Left cardiac atrium (tissue), 4 donors: ENCODE data around the gene CRYBG1. TPM values are rescaled to one million over a fixed set of nuclear protein-coding genes. Genes with fewer than 3 reads are reported as not detected.
"Not testable (repeated sequence)": the region's sequence is repeated elsewhere in the genome, so short reads cannot be mapped to it uniquely, and the experiment has no call there.

ENCODE experiments used
- ATAC-seq, 2 donors: fragments of 200-7000 bp; cut with Tn5 transposase; one replicate each; pipeline ENCODE4 v1.9.1; 2020; ENCODE audit warnings: mild to moderate bottlenecking in 2 of 2, moderate library complexity in 2 of 2
- DNase-seq: peaks from one replicate; pipeline ENCODE4 v3.0.0-alpha.2; 2020
- intact Hi-C, 2 donors: fragments of 100-400 bp; cut with DNase I; formaldehyde crosslinking; loops; one replicate each; pipeline versions ENCODE4 v1.14.1 to v1.15.1; 2022 to 2023
- total RNA-seq, 2 donors: library from RNA; stranded (reverse); fragmentation: NEBNext Ultra II Directional; extraction: Animal tissue kit (Norgen Biotek cat#: 25700); gene quantifications; one replicate each; pipeline ENCODE4 v1.2.1, GENCODE V29; 2021
- donor health status: DM: no; HTN: yes; CAD: no.
- donor health status: DM: no; HTN: yes; CAD: no; lungs with severe emphysema.
- donor health status: DM: yes; HTN: yes; CAD: no.
- donor health status: Dilated cardiomyopathy.

CRYBG1 gene
- total RNA-seq, 2 donors from 2014 or later: 3.5 to 5.6 TPM

- intact Hi-C loops: no loop called here
- no peak for ATAC-seq
- no peak for DNase-seq
Measured at GRCh38 chr6:106557837-106558236, 197.3 kb downstream of the CRYBG1 start.

- DNase-seq (no peak), ATAC-seq (no peak)
- intact Hi-C loops: no loop called here
Measured at GRCh38 chr6:106558364-106558763, 197.8 kb downstream of the CRYBG1 start.

- DNase-seq, intact Hi-C loops, ATAC-seq: not testable (repeated sequence)
Measured at GRCh38 chr6:106559659-106560058, 199.1 kb downstream of the CRYBG1 start.

GRCh38 chr6:106560996-106561685, 200.6 kb downstream of the CRYBG1 start:
- no peak for ATAC-seq
- intact Hi-C loops: no loop called here
- no peak for DNase-seq

GRCh38 chr6:106561686-106562405, 201.3 kb downstream of the CRYBG1 start:
- intact Hi-C loops: no loop called here
- DNase-seq (no peak), ATAC-seq (no peak)

GRCh38 chr6:106563614-106564013, 203.1 kb downstream of the CRYBG1 start:
- DNase-seq: no peak
- intact Hi-C loops: no loop called here
- no peak for ATAC-seq

GRCh38 chr6:106564476-106564875, 204.0 kb downstream of the CRYBG1 start:
- no peak for ATAC-seq
- intact Hi-C loops: no loop called here

GRCh38 chr6:106568530-106568929, 208.0 kb downstream of the CRYBG1 start:
- DNase-seq (no peak), ATAC-seq (no peak)
- intact Hi-C loops: loop anchor here (5.0 kb wide), 2 partner anchors 121 to 231 kb away; no protein-coding TSS in a partner anchor

More at GRCh38 chr6:106564476-106564875, 204.0 kb downstream of the CRYBG1 start:
- no peak for DNase-seq

- ATAC-seq: no peak
- DNase-seq: no peak
- intact Hi-C loops: loop anchor here (5.0 kb wide), 2 partner anchors 122 to 232 kb away; no protein-coding TSS in a partner anchor
Measured at GRCh38 chr6:106569428-106569827, 208.9 kb downstream of the CRYBG1 start.

GRCh38 chr6:106572436-106572835, 211.9 kb downstream of the CRYBG1 start:
- intact Hi-C loops: no loop called here
- DNase-seq (no peak), ATAC-seq (no peak)

- intact Hi-C loops: no loop called here
- DNase-seq: no peak
- ATAC-seq: no peak
Measured at GRCh38 chr6:106572875-106573585, 212.5 kb downstream of the CRYBG1 start.

GRCh38 chr6:106574741-106575458, 214.4 kb downstream of the CRYBG1 start:
- ATAC-seq (no peak), DNase-seq (no peak)
- intact Hi-C loops: no loop called here

- intact Hi-C loops: no loop called here
- no peak for DNase-seq
- ATAC-seq: no peak
Measured at GRCh38 chr6:106579281-106579680, 218.8 kb downstream of the CRYBG1 start.

GRCh38 chr6:106581468-106581867, 221.0 kb downstream of the CRYBG1 start:
- ATAC-seq (no peak), DNase-seq (no peak)
- intact Hi-C loops: no loop called here

- intact Hi-C loops: no loop called here
- ATAC-seq: no peak
- DNase-seq: no peak
Measured at GRCh38 chr6:106586815-106587415, 226.4 kb downstream of the CRYBG1 start.

GRCh38 chr6:106588937-106589336, 228.4 kb downstream of the CRYBG1 start:
- intact Hi-C loops, DNase-seq, ATAC-seq: not testable (repeated sequence)

GRCh38 chr6:106591111-106591825, 230.8 kb downstream of the CRYBG1 start:
- DNase-seq (no peak), ATAC-seq (peak in 1 of 2 donors; percentile 30)

GRCh38 chr6:106599440-106599839, 238.9 kb downstream of the CRYBG1 start:
- DNase-seq: no peak
- ATAC-seq: no peak
- intact Hi-C loops: no loop called here

More at GRCh38 chr6:106591111-106591825, 230.8 kb downstream of the CRYBG1 start:
- intact Hi-C loops: no loop called here
